T-helper 2 cell treated with Interferon-gamma antibody and Interleukin-4, amounts not matched to agents 5 μg/mL and 100 μg/mL, for 36 hours (primary cell): ENCODE results near the gene HLA-DMA.

ENCODE experiments used
- DNase-seq: peaks from one replicate; pipeline ENCODE4 v3.0.0; 2021; ENCODE audit warnings: low spot score
- H3K27ac Mint-ChIP-seq: one replicate; pipeline ENCODE4 v1.8.0; 2021; ENCODE audit warnings: mild to moderate bottlenecking, mixed read lengths
- H3K27me3 Mint-ChIP-seq: one replicate; pipeline ENCODE4 v1.8.0; 2021; ENCODE audit warnings: low read depth, mixed read lengths
- H3K36me3 Mint-ChIP-seq: one replicate; pipeline ENCODE4 v1.8.0; 2021; ENCODE audit warnings: low read depth, mixed read lengths
- H3K4me1 Mint-ChIP-seq: one replicate; pipeline ENCODE4 v1.8.0; 2021; ENCODE audit warnings: low read depth, mixed read lengths
- H3K4me3 Mint-ChIP-seq: one replicate; pipeline ENCODE4 v1.8.0; 2022; ENCODE audit warnings: mild to moderate bottlenecking, moderate library complexity, mixed read lengths
- H3K9me3 Mint-ChIP-seq: one replicate; pipeline ENCODE4 v1.8.0; 2021; ENCODE audit warnings: mixed read lengths

HLA-DMA gene

GRCh38 chr6:32938494-32938893 is 14.4 kb downstream of the HLA-DMA start:
- H3K4me3 Mint-ChIP-seq, result no peak overlapping the region
- peaks cover 35% of the 10 kb centered on the region for H3K4me1 Mint-ChIP-seq
- H3K27me3 Mint-ChIP-seq, result no peaks in the 10 kb centered on the region
- peaks cover 4% of the 10 kb centered on the region for H3K36me3 Mint-ChIP-seq
- H3K9me3 Mint-ChIP-seq, result no peaks in the 10 kb centered on the region
- no peak overlapping the region for H3K27ac Mint-ChIP-seq
- no peak for DNase-seq

GRCh38 chr6:32937230-32937633 is 15.7 kb downstream of the HLA-DMA start:
- Mint-ChIP-seq H3K4me1 (peaks cover 24% of the 10 kb centered on the region), H3K9me3 (no peaks in the 10 kb centered on the region), H3K27me3 (no peaks in the 10 kb centered on the region), H3K27ac (no peak overlapping the region), H3K4me3 (no peak overlapping the region), H3K36me3 (peaks cover 4% of the 10 kb centered on the region)
- DNase-seq, result no peak

GRCh38 chr6:32936239-32937152 is 16.4 kb downstream of the HLA-DMA start:
- H3K27ac Mint-ChIP-seq, result peak overlapping the region; percentile 2
- H3K4me3 Mint-ChIP-seq, result no peak overlapping the region
- DNase-seq, result no peak
- peaks cover 4% of the 10 kb centered on the region for H3K36me3 Mint-ChIP-seq
- no peaks in the 10 kb centered on the region for H3K27me3 Mint-ChIP-seq
- no peaks in the 10 kb centered on the region for H3K9me3 Mint-ChIP-seq
- H3K4me1 Mint-ChIP-seq, result peaks cover 18% of the 10 kb centered on the region

GRCh38 chr6:32935551-32936238 is 17.2 kb downstream of the HLA-DMA start:
- Mint-ChIP-seq H3K27me3 (peaks cover 6% of the 10 kb centered on the region), H3K27ac (no peak overlapping the region), H3K4me3 (no peak overlapping the region), H3K36me3 (peaks cover 4% of the 10 kb centered on the region), H3K4me1 (peaks cover 11% of the 10 kb centered on the region), H3K9me3 (no peaks in the 10 kb centered on the region)
- no peak for DNase-seq

GRCh38 chr6:32933661-32934085 is 19.2 kb downstream of the HLA-DMA start:
- H3K27me3 Mint-ChIP-seq, result peaks cover 12% of the 10 kb centered on the region
- no peak overlapping the region for H3K27ac Mint-ChIP-seq
- H3K4me3 Mint-ChIP-seq, result no peak overlapping the region
- H3K4me1 Mint-ChIP-seq, result peaks cover 5% of the 10 kb centered on the region
- no peaks in the 10 kb centered on the region for H3K9me3 Mint-ChIP-seq
- peaks cover 4% of the 10 kb centered on the region for H3K36me3 Mint-ChIP-seq
- DNase-seq, result peak; percentile 63

- no peak overlapping the region for H3K4me3 Mint-ChIP-seq
- peaks cover 5% of the 10 kb centered on the region for H3K4me1 Mint-ChIP-seq
- H3K36me3 Mint-ChIP-seq, result peaks cover 2% of the 10 kb centered on the region
- no peak for DNase-seq
- peaks cover 15% of the 10 kb centered on the region for H3K27me3 Mint-ChIP-seq
- H3K27ac Mint-ChIP-seq, result no peak overlapping the region
- H3K9me3 Mint-ChIP-seq, result no peaks in the 10 kb centered on the region
Measured at GRCh38 chr6:32932132-32932868, 20.6 kb downstream of the HLA-DMA start.

- Mint-ChIP-seq H3K9me3 (no peaks in the 10 kb centered on the region), H3K27ac (no peak overlapping the region), H3K36me3 (no peaks in the 10 kb centered on the region), H3K4me1 (peaks cover 5% of the 10 kb centered on the region), H3K4me3 (no peak overlapping the region), H3K27me3 (peaks cover 18% of the 10 kb centered on the region)
- no peak for DNase-seq
Measured at GRCh38 chr6:32931211-32931610, 21.7 kb downstream of the HLA-DMA start.

DNA sequence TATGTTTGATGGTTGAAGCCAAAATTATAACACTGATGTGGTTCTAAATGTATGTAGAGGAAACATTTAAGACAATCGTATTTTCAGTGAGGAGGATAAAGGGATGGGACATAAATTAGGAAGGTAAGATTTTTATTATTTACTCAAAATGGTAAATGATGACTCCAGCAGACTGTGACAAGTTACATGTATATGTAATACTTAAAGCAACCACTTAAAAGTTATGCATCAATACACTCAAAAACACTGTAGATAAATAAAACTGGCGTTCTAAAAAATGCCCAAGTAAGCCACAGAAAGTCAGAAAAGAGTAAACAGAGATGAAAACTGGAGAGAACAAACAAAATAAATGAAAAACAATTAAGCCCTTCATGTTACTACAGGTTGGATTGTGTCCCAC is 30.8 kb downstream of the HLA-DMA start:
- H3K4me1 Mint-ChIP-seq, result peaks cover 2% of the 10 kb centered on the region
- H3K27ac Mint-ChIP-seq, result no peak overlapping the region
- peaks cover 40% of the 10 kb centered on the region for H3K27me3 Mint-ChIP-seq
- H3K4me3 Mint-ChIP-seq, result no peak overlapping the region
- no peak for DNase-seq
- no peaks in the 10 kb centered on the region for H3K9me3 Mint-ChIP-seq
- no peaks in the 10 kb centered on the region for H3K36me3 Mint-ChIP-seq

GRCh38 chr6:32920715-32921114 is 32.2 kb downstream of the HLA-DMA start:
- Mint-ChIP-seq H3K4me3 (no peak overlapping the region), H3K9me3 (no peaks in the 10 kb centered on the region), H3K27ac (no peak overlapping the region), H3K27me3 (peaks cover 44% of the 10 kb centered on the region), H3K36me3 (no peaks in the 10 kb centered on the region), H3K4me1 (peaks cover 11% of the 10 kb centered on the region)
- no peak for DNase-seq

- H3K4me3 Mint-ChIP-seq, result no peak overlapping the region
- peaks cover 45% of the 10 kb centered on the region for H3K27me3 Mint-ChIP-seq
- H3K4me1 Mint-ChIP-seq, result peaks cover 11% of the 10 kb centered on the region
- H3K9me3 Mint-ChIP-seq, result no peaks in the 10 kb centered on the region
- no peaks in the 10 kb centered on the region for H3K36me3 Mint-ChIP-seq
- no peak for DNase-seq
- no peak overlapping the region for H3K27ac Mint-ChIP-seq
Measured at GRCh38 chr6:32912951-32913350, 39.9 kb downstream of the HLA-DMA start.

DNA sequence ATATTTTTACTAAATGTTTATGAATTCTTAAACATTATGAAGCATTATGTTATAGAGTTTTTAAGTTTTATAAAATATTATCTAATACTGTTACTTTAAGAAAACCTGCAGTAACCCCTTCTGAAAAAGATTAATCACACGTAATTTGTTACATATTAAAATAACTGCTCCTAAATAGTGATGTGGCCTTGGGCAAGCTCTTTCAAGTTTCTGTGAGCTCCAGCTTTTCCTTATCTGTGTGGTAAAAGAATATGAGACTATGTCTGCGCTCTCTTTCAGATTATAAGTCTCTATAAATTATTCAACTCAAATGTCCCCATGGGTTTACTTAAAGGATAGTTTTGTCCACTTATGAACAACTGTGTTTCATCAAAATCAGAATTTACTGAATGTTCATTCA is 44.0 kb downstream of the HLA-DMA start:
- Mint-ChIP-seq H3K9me3 (no peaks in the 10 kb centered on the region), H3K36me3 (no peaks in the 10 kb centered on the region), H3K4me1 (no peaks in the 10 kb centered on the region), H3K27me3 (peaks cover 19% of the 10 kb centered on the region), H3K4me3 (no peak overlapping the region), H3K27ac (no peak overlapping the region)
- no peak for DNase-seq

DNA sequence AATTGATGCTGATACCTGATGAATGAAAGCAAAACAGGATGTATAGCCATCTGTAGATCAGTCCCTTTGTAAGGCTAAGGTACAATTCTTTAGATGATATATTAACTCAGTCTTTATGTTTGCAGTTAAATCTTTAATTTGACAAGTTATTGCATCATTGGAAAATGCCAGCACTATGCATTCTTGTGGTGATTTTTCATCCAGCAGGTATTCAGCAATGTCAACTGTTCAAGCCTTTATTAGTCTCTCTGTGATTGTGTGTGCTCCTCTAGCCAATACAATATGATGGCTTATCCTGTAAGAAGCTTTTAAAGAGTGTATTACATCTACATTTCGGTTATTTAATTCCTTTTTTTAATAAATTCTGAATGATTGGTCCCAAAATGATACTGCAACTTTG is 46.4 kb downstream of the HLA-DMA start:
- Mint-ChIP-seq H3K27ac (no peak overlapping the region), H3K27me3 (peaks cover 8% of the 10 kb centered on the region), H3K36me3 (peaks cover 2% of the 10 kb centered on the region), H3K9me3 (no peaks in the 10 kb centered on the region), H3K4me1 (no peaks in the 10 kb centered on the region), H3K4me3 (no peak overlapping the region)
- DNase-seq, result no peak

DNA sequence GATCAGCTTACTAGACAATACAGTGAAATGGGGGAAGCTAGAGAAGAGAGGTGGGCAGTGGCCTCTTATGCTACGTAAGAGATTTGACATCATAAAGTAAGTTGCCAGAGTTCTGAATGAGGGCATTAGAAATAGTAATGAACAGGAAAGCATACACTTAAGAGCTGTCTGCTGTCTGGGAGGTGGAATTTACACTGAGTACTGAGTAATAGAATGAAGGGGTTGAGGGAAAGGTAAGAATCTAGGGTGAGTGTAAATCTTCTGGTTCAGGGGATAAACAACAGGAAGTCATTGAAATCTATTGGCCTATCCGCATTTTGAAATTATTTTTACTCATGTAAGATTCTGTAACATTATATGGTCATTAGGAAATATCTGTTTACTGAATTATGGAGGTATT is 47.8 kb downstream of the HLA-DMA start:
- Mint-ChIP-seq H3K27ac (no peak overlapping the region), H3K27me3 (peaks cover 5% of the 10 kb centered on the region), H3K36me3 (peaks cover 10% of the 10 kb centered on the region), H3K4me1 (no peaks in the 10 kb centered on the region), H3K4me3 (no peak overlapping the region), H3K9me3 (no peaks in the 10 kb centered on the region)
- DNase-seq, result no peak

DNA sequence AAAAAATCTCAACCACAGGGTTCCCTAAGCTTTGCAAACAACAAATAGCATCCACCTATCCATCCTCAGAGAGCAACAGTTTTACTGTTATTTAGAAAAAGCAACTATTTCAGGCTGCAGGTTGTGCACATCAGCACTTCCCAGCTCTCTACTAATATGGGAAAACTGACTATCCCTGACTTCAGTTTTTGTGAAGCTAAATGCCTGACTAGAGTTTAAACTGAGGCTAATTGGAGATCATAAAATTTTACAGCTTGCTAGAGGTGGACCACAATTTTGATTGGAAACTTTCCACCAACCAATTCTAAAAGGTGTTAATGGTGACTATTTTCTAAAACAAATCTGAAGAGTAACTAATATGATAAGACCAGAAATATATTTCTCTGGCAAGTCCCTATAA is 48.9 kb downstream of the HLA-DMA start:
- Mint-ChIP-seq H3K27ac (no peak overlapping the region), H3K27me3 (peaks cover under 1% of the 10 kb centered on the region), H3K4me3 (no peak overlapping the region), H3K9me3 (no peaks in the 10 kb centered on the region), H3K36me3 (peaks cover 10% of the 10 kb centered on the region), H3K4me1 (no peaks in the 10 kb centered on the region)
- no peak for DNase-seq
